ENCODE measurements around the gene HMGB4. TPM values are rescaled to one million over a fixed set of nuclear protein-coding genes. Genes with fewer than 3 reads are reported as not detected.

The HMGB4 gene
- total and polyA plus RNA-seq, 9 donors, result not detected

DNA sequence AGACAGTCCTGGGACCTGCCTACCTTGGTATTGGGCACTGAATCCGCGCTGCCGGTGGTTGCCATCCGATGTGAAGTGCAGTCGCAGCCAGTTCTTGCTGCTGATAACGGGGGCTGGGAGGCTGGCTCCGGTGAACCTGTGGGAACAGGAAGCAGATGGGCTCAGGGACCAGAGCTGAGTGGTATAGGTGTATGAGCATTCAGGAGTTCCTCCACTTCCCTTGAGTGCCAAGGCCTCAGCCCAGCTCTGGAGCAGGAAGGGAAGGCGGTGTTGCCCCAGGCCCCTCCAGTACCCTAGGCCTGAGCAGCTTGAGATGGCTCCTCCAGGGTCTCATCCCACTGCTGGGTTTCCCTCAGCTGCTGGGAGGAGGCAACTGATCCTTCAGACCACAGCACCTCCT lies 17.0 kb upstream of the HMGB4 start:
- WGBS, 3 donors, result 90 to 93% (median 90%) methylated on average over 8 of the region's 8 CpGs
- intact Hi-C loops (cut with DNase I), result no loop called here

GRCh38 chr1:33848205-33848937 lies 15.5 kb upstream of the HMGB4 start:
- H3K36me3 ChIP-seq, result no peaks in the 10 kb centered on the region
- H3K4me3 ChIP-seq, result no peak overlapping the region
- DNase-seq, result no peak
- H3K4me1 ChIP-seq (ENCODE audit: insufficient read depth), result no peaks in the 10 kb centered on the region
- H3K9me3 ChIP-seq, result no peaks in the 10 kb centered on the region
- intact Hi-C loops (cut with DNase I), result no loop called here
- 47 to 61% (median 58%) methylated on average over 4 of the region's 4 CpGs for WGBS, 3 donors
- H3K27ac ChIP-seq, result no peak overlapping the region
- TF ChIP-seq EP300 (IDR thresholded peaks at IDR 0.05) (no peak), POLR2A (IDR thresholded peaks at IDR 0.05) (no peak)
- TF ChIP-seq, protein P1, sequence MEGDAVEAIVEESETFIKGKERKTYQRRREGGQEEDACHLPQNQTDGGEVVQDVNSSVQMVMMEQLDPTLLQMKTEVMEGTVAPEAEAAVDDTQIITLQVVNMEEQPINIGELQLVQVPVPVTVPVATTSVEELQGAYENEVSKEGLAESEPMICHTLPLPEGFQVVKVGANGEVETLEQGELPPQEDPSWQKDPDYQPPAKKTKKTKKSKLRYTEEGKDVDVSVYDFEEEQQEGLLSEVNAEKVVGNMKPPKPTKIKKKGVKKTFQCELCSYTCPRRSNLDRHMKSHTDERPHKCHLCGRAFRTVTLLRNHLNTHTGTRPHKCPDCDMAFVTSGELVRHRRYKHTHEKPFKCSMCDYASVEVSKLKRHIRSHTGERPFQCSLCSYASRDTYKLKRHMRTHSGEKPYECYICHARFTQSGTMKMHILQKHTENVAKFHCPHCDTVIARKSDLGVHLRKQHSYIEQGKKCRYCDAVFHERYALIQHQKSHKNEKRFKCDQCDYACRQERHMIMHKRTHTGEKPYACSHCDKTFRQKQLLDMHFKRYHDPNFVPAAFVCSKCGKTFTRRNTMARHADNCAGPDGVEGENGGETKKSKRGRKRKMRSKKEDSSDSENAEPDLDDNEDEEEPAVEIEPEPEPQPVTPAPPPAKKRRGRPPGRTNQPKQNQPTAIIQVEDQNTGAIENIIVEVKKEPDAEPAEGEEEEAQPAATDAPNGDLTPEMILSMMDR (IDR thresholded peaks at IDR 0.05), result no peak
- no peaks in the 10 kb centered on the region for H3K27me3 ChIP-seq

More for the DNA sequence above, 17.0 kb upstream of the HMGB4 start:
- H3K27ac ChIP-seq, result no peak overlapping the region
- H3K9me3 ChIP-seq, result no peaks in the 10 kb centered on the region
- H3K36me3 ChIP-seq, result no peaks in the 10 kb centered on the region
- no peaks in the 10 kb centered on the region for H3K4me1 ChIP-seq (ENCODE audit: insufficient read depth)
- DNase-seq, result no peak
- H3K4me3 ChIP-seq, result no peak overlapping the region
- H3K27me3 ChIP-seq, result no peaks in the 10 kb centered on the region
- TF ChIP-seq POLR2A (IDR thresholded peaks at IDR 0.05) (no peak), EP300 (IDR thresholded peaks at IDR 0.05) (no peak)
- TF ChIP-seq, protein P1 (IDR thresholded peaks at IDR 0.05), result no peak

DNA sequence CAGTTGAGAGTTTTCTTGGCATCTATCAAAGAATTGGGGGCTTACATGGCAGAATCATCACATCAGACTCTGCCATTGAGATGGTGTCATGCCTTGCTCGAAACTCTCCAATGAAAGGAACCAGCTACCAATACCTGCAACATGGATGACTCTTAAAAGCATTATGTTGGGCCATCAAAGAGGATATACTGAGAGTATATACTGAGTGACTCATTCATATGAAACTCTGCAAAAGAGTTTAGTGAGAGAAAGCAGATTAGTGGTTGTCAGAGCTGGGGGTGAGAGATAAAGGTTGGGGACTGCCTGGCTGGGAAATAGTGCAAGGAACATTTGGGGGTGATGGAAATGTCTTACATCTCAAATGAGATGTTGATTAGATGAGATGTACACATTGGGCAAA lies 14.7 kb upstream of the HMGB4 start:
- Histone ChIP-seq H3K36me3 (no peaks in the 10 kb centered on the region), H3K27ac (no peak overlapping the region), H3K4me1 (ENCODE audit: insufficient read depth) (no peaks in the 10 kb centered on the region), H3K9me3 (no peaks in the 10 kb centered on the region), H3K27me3 (no peaks in the 10 kb centered on the region), H3K4me3 (no peak overlapping the region)
- WGBS, 3 donors, result 73 to 96% (median 83%) methylated on average over 1 of the region's 1 CpG
- DNase-seq, result no peak
- no peak for TF ChIP-seq POLR2A (IDR thresholded peaks at IDR 0.05)
- no peak for TF ChIP-seq EP300 (IDR thresholded peaks at IDR 0.05)
- intact Hi-C loops (cut with DNase I), result no loop called here

- WGBS, 3 donors, result 76 to 88% (median 84%) methylated on average over 1 of the region's 1 CpG
- Histone ChIP-seq H3K27ac (no peak overlapping the region), H3K4me3 (no peak overlapping the region), H3K27me3 (no peaks in the 10 kb centered on the region), H3K36me3 (no peaks in the 10 kb centered on the region), H3K4me1 (ENCODE audit: insufficient read depth) (no peaks in the 10 kb centered on the region), H3K9me3 (no peaks in the 10 kb centered on the region)
- TF ChIP-seq EP300 (IDR thresholded peaks at IDR 0.05) (no peak), POLR2A (IDR thresholded peaks at IDR 0.05) (no peak)
- TF ChIP-seq, protein P1 (IDR thresholded peaks at IDR 0.05), result no peak
- no peak for DNase-seq
- intact Hi-C loops (cut with DNase I), result no loop called here
Observed at GRCh38 chr1:33850481-33850880, 13.4 kb upstream of the HMGB4 start.

GRCh38 chr1:33852711-33853110 lies 11.2 kb upstream of the HMGB4 start:
- Histone ChIP-seq H3K27me3 (no peaks in the 10 kb centered on the region), H3K4me3 (no peak overlapping the region), H3K4me1 (ENCODE audit: insufficient read depth) (no peaks in the 10 kb centered on the region), H3K9me3 (no peaks in the 10 kb centered on the region), H3K36me3 (no peaks in the 10 kb centered on the region), H3K27ac (no peak overlapping the region)
- intact Hi-C loops (cut with DNase I), result no loop called here
- TF ChIP-seq EP300 (IDR thresholded peaks at IDR 0.05), result no peak
- DNase-seq, result no peak
